H9 (cell line): ENCODE measurements around the gene ZNF362. TPM values are rescaled to one million over a fixed set of nuclear protein-coding genes. Genes with fewer than 3 reads are reported as not detected.

Experiments used
- DNase-seq: peaks from one replicate; pipeline ENCODE4 v3.0.0-alpha.2; 2017
- H2AFZ ChIP-seq: one replicate; pipeline ENCODE4 v1.6.1; 2013; ENCODE audit warnings: mild to moderate bottlenecking, low read length, control low read depth, moderate library complexity
- H2AK5ac ChIP-seq: 2 replicates; pipeline ENCODE4 v1.6.1; 2013; ENCODE audit warnings: low read length, control low read depth, mixed read lengths; ENCODE audit not compliant: insufficient read length
- H2BK120ac ChIP-seq: one replicate; pipeline ENCODE4 v1.6.1; 2013; ENCODE audit warnings: low read depth, mild to moderate bottlenecking, low read length, control low read depth, inconsistent platforms; ENCODE audit not compliant: poor library complexity, severe bottlenecking
- H2BK12ac ChIP-seq: 2 replicates; pipeline ENCODE4 v1.6.1; 2013; ENCODE audit warnings: low read length, control low read depth, mixed read lengths, low read depth; ENCODE audit not compliant: insufficient read length
- H2BK15ac ChIP-seq: 2 replicates; pipeline ENCODE4 v1.6.1; 2013; ENCODE audit warnings: low read depth, low read length, control low read depth
- H2BK20ac ChIP-seq: one replicate; pipeline ENCODE4 v1.6.1; 2013; ENCODE audit warnings: low read depth, mild to moderate bottlenecking, low read length, control low read depth, inconsistent platforms; ENCODE audit not compliant: poor library complexity, severe bottlenecking
- H2BK5ac ChIP-seq: 2 replicates; pipeline ENCODE4 v1.6.1; 2013; ENCODE audit warnings: low read length, control low read depth, mixed read lengths; ENCODE audit not compliant: insufficient read length
- H3K14ac ChIP-seq: 2 replicates; pipeline ENCODE4 v1.6.1; 2013; ENCODE audit warnings: low read length, control low read depth; ENCODE audit not compliant: insufficient read depth
- H3K18ac ChIP-seq: 2 replicates; pipeline ENCODE4 v1.6.1; 2013; ENCODE audit warnings: low read depth, mild to moderate bottlenecking, mixed read lengths, low read length, control low read depth; ENCODE audit not compliant: insufficient read length
- H3K23ac ChIP-seq: 2 replicates; pipeline ENCODE4 v1.6.1; 2013; ENCODE audit warnings: low read length, control low read depth, mixed read lengths, low read depth; ENCODE audit not compliant: insufficient read length
- H3K23me2 ChIP-seq: 2 replicates; pipeline ENCODE4 v1.6.1; 2013; ENCODE audit warnings: low read depth, mild to moderate bottlenecking, mixed read lengths, low read length, control low read depth; ENCODE audit not compliant: insufficient read length, poor library complexity, severe bottlenecking
- H3K27ac ChIP-seq: 2 replicates; pipeline ENCODE4 v1.5.1; 2013; ENCODE audit warnings: low read length, control low read depth, mixed read lengths, low read depth; ENCODE audit not compliant: insufficient read length
- H3K27me3 ChIP-seq: 2 replicates; pipeline ENCODE4 v1.6.1; 2013; ENCODE audit warnings: low read length, control low read depth, inconsistent platforms; ENCODE audit not compliant: insufficient read depth
- H3K4ac ChIP-seq: 2 replicates; pipeline ENCODE4 v1.6.1; 2013; ENCODE audit warnings: low read depth, mild to moderate bottlenecking, control low read depth, inconsistent platforms, low read length, moderate library complexity
- H3K4me1 ChIP-seq: 2 replicates; pipeline ENCODE4 v1.6.1; 2013; ENCODE audit warnings: low read length, control low read depth, inconsistent platforms; ENCODE audit not compliant: insufficient read depth
- H3K4me2 ChIP-seq: 2 replicates; pipeline ENCODE4 v1.6.1; 2013; ENCODE audit warnings: low read length, control low read depth, mixed read lengths; ENCODE audit not compliant: insufficient read length, insufficient read depth
- H3K56ac ChIP-seq: 2 replicates; pipeline ENCODE4 v1.6.1; 2013; ENCODE audit warnings: low read depth, mild to moderate bottlenecking, mixed read lengths, low read length, control low read depth; ENCODE audit not compliant: insufficient read length
- H3K79me1 ChIP-seq: 2 replicates; pipeline ENCODE4 v1.6.1; 2013; ENCODE audit warnings: low read depth, mild to moderate bottlenecking, moderate library complexity, low read length, control low read depth, inconsistent platforms; ENCODE audit not compliant: insufficient read depth, poor library complexity, severe bottlenecking
- H3K79me2 ChIP-seq: 2 replicates; pipeline ENCODE4 v1.6.1; 2013; ENCODE audit warnings: low read length, control low read depth, inconsistent platforms; ENCODE audit not compliant: insufficient read depth
- H3K9ac ChIP-seq: 2 replicates; pipeline ENCODE4 v1.6.1; 2013; ENCODE audit warnings: low read length, control low read depth, mixed read lengths; ENCODE audit not compliant: insufficient read length; ENCODE audit errors: extremely low read depth
- H3K9me3 ChIP-seq: one replicate; pipeline ENCODE4 v1.6.1; 2013; ENCODE audit warnings: low read depth, low read length, inconsistent platforms; ENCODE audit not compliant: control insufficient read depth
- H3T11ph ChIP-seq: one replicate; pipeline ENCODE4 v1.6.1; 2013; ENCODE audit warnings: mild to moderate bottlenecking, low read length, control low read depth, inconsistent platforms
- H4K20me1 ChIP-seq: one replicate; pipeline ENCODE4 v1.6.1; 2013; ENCODE audit not compliant: control insufficient read depth, insufficient read length, insufficient read depth
- H4K5ac ChIP-seq: 2 replicates; pipeline ENCODE4 v1.6.1; 2013; ENCODE audit warnings: low read depth, mild to moderate bottlenecking, mixed read lengths, low read length, control low read depth; ENCODE audit not compliant: insufficient read length
- H4K8ac ChIP-seq: replicated peaks from 2 replicates; pipeline ENCODE4 v1.6.1; 2013; ENCODE audit warnings: low read length, control low read depth, mixed read lengths, low read depth; ENCODE audit not compliant: insufficient read length
- H4K91ac ChIP-seq: 2 replicates; pipeline ENCODE4 v1.6.1; 2013; ENCODE audit warnings: low read depth, mild to moderate bottlenecking, moderate library complexity, mixed read lengths, low read length, control low read depth; ENCODE audit not compliant: insufficient read length
- H3K27ac Mint-ChIP-seq, 3 experiments: 2 replicates in 2 of 3; 3 replicates in 1 of 3; pipeline ENCODE4 v1.8.0; 2020 to 2021; ENCODE audit warnings: mixed read lengths in 3 of 3, mild to moderate bottlenecking in 1 of 3, moderate library complexity in 1 of 3
- H3K27me3 Mint-ChIP-seq: 2 replicates; pipeline ENCODE4 v1.8.0; 2021; ENCODE audit warnings: low read depth, mild to moderate bottlenecking, moderate library complexity, mixed read lengths
- H3K36me3 Mint-ChIP-seq, 3 experiments: 2 replicates in 2 of 3; 3 replicates in 1 of 3; pipeline ENCODE4 v1.8.0; 2020 to 2021; ENCODE audit warnings: low read depth in 3 of 3, mixed read lengths in 3 of 3; ENCODE audit not compliant: insufficient read depth in 1 of 3
- H3K4me1 Mint-ChIP-seq, 2 experiments: 2 replicates each; pipeline ENCODE4 v1.8.0; 2020; ENCODE audit warnings: mixed read lengths in 2 of 2
- H3K4me3 Mint-ChIP-seq, 2 experiments: 2 replicates in 1 of 2; 3 replicates in 1 of 2; pipeline ENCODE4 v1.8.0; 2020 to 2021; ENCODE audit warnings: mild to moderate bottlenecking in 2 of 2, mixed read lengths in 2 of 2, moderate library complexity in 1 of 2
- H3K9me3 Mint-ChIP-seq, 2 experiments: 2 replicates in 1 of 2; 3 replicates in 1 of 2; pipeline ENCODE4 v1.8.0; 2020; ENCODE audit warnings: mild to moderate bottlenecking in 2 of 2, mixed read lengths in 2 of 2, moderate library complexity in 1 of 2
- CTCF ChIP-seq: fragments of 200-600 bp; sonication (generic); conservative IDR thresholded peaks from 3 replicates; pipeline ENCODE4 v1.8.0; 2021; ENCODE audit warnings: antibody characterized with exemption, mild to moderate bottlenecking
- WGBS: extraction: QIAGEN DNeasy Blood & Tissue Kit; methylation state at CpG from one replicate; pipeline ENCODE4 v1.1.7; 2013; ENCODE audit warnings: missing lambda C conversion rate, low lambda C conversion rate, mixed read lengths; ENCODE audit not compliant: insufficient read length; ENCODE audit errors: extremely low coverage; 5-methylcytosine and 5-hydroxymethylcytosine counted together
- total RNA-seq: library from RNA; stranded (reverse); gene quantifications from 2 replicates; pipeline ENCODE4 v1.2.1, GENCODE V29; 2021

The ZNF362 gene
- total RNA-seq, 1 experiment from 2014 or later, result 18.7 TPM

- H2BK12ac ChIP-seq, result no peak overlapping the region
- H2BK15ac ChIP-seq, result no peak overlapping the region
- no peak overlapping the region for H3K27ac Mint-ChIP-seq
- no peak overlapping the region for H2AK5ac ChIP-seq
- no peak overlapping the region for H3K4me2 ChIP-seq
- no peaks in the 10 kb centered on the region for H3K9me3 ChIP-seq
- H3K79me2 ChIP-seq, result no peaks in the 10 kb centered on the region
- H3T11ph ChIP-seq, result no peak overlapping the region
- no peak overlapping the region for H2BK120ac ChIP-seq
- no peak overlapping the region for H3K4me3 Mint-ChIP-seq
- H3K36me3 Mint-ChIP-seq, result peaks cover 15 to 50% (median 43%) of the 10 kb centered on the region in 3 experiments; a peak in 6 of 7 replicates
- H2BK20ac ChIP-seq, result no peak overlapping the region
- no peak for TF ChIP-seq CTCF
- no peak overlapping the region for H3K23ac ChIP-seq
- no peak for DNase-seq
- no peaks in the 10 kb centered on the region for H3K27me3 ChIP-seq
- no peak overlapping the region for H2AFZ ChIP-seq
- no peaks in the 10 kb centered on the region for H3K4me1 ChIP-seq
- no peak overlapping the region for H3K9ac ChIP-seq
- no peaks in the 10 kb centered on the region for H4K20me1 ChIP-seq
- H3K27me3 Mint-ChIP-seq, result no peaks in the 10 kb centered on the region; the same call in 1 of the 2 replicates
- no peak overlapping the region for H2BK5ac ChIP-seq
- H3K4me1 Mint-ChIP-seq, result peaks cover 0 to 2% of the 10 kb centered on the region in 2 experiments; a peak in 1 of 4 replicates
- no peaks in the 10 kb centered on the region for H3K79me1 ChIP-seq
- no peak overlapping the region for H4K8ac ChIP-seq
- H4K91ac ChIP-seq, result no peak overlapping the region
- H3K4ac ChIP-seq, result no peak overlapping the region
- H3K18ac ChIP-seq, result no peak overlapping the region
- no peaks in the 10 kb centered on the region for H3K9me3 Mint-ChIP-seq
- H3K14ac ChIP-seq, result no peak overlapping the region
- H3K23me2 ChIP-seq, result no peaks in the 10 kb centered on the region
- no peak overlapping the region for H3K27ac ChIP-seq
- no CpG with 5 or more reads among the region's 6 CpGs for WGBS
- no peak overlapping the region for H3K56ac ChIP-seq
- H4K5ac ChIP-seq, result no peak overlapping the region
Measured at GRCh38 chr1:33284049-33284448, 27.8 kb downstream of the ZNF362 start.
